A204.1 (cell line): Measurements from ENCODE around the gene SAA1.
"Not testable (repeated sequence)": the region's sequence is repeated elsewhere in the genome, so short reads cannot be mapped to it uniquely, and the experiment has no call there.

ENCODE experiments used
- FAIRE-seq: peaks from 2 replicates; lab custom pipeline; 2012; peaks lifted over from hg19 to GRCh38; lab: Jason Lieb, UNC

SAA1 gene

GRCh38 chr11:18259259-18259658, 6.8 kb upstream of the SAA1 start:
- no peak for FAIRE-seq

GRCh38 chr11:18261721-18262120, 4.3 kb upstream of the SAA1 start:
- no peak for FAIRE-seq

- not testable (repeated sequence) for FAIRE-seq
These were observed 3.2 kb upstream of the SAA1 start for GRCh38 chr11:18262681-18263350.

- FAIRE-seq: no peak
These were observed 2.0 kb upstream of the SAA1 start for GRCh38 chr11:18264035-18264434.

- no peak for FAIRE-seq
These were observed 1.1 kb upstream of the SAA1 start for GRCh38 chr11:18264677-18265555.

GRCh38 chr11:18267335-18268133, 1.5 kb downstream of the SAA1 start:
- FAIRE-seq: not testable (repeated sequence)

GRCh38 chr11:18269252-18269651, 3.2 kb downstream of the SAA1 start:
- FAIRE-seq: not testable (repeated sequence)

GRCh38 chr11:18270102-18270501, 4.0 kb downstream of the SAA1 start:
- FAIRE-seq: no peak

- FAIRE-seq: no peak
These were observed 5.1 kb downstream of the SAA1 start for GRCh38 chr11:18271206-18271605.

- no peak for FAIRE-seq
These were observed 11.7 kb downstream of the SAA1 start for GRCh38 chr11:18277565-18278271.

- no peak for FAIRE-seq
These were observed 14.5 kb downstream of the SAA1 start for GRCh38 chr11:18280438-18281045.

- FAIRE-seq: no peak
These were observed 16.6 kb downstream of the SAA1 start for GRCh38 chr11:18282626-18283025.

- no peak for FAIRE-seq
These were observed 19.8 kb downstream of the SAA1 start for GRCh38 chr11:18285841-18286240.

- FAIRE-seq: no peak
These were observed 22.8 kb downstream of the SAA1 start for GRCh38 chr11:18288911-18289310.

- no peak for FAIRE-seq
These were observed 28.8 kb downstream of the SAA1 start for GRCh38 chr11:18294862-18295261.

- no peak for FAIRE-seq
These were observed 29.3 kb downstream of the SAA1 start for GRCh38 chr11:18295316-18295715.

GRCh38 chr11:18299721-18300120, 33.7 kb downstream of the SAA1 start:
- FAIRE-seq: no peak

- FAIRE-seq: no peak
These were observed 38.7 kb downstream of the SAA1 start for GRCh38 chr11:18304745-18305144.

GRCh38 chr11:18307461-18308139, 41.5 kb downstream of the SAA1 start:
- no peak for FAIRE-seq

- no peak for FAIRE-seq
These were observed 42.2 kb downstream of the SAA1 start for GRCh38 chr11:18308242-18308641.

- no peak for FAIRE-seq
These were observed 43.6 kb downstream of the SAA1 start for GRCh38 chr11:18309691-18310090.
